ENCODE results near the gene SLC4A8.

GRCh38 chr12:51406290-51406689 lies 18.3 kb upstream of the SLC4A8 start:
- no peak for TF ChIP-seq CEBPB (IDR thresholded peaks at IDR 0.05)
- TF ChIP-seq NFIC (IDR thresholded peaks at IDR 0.05), result no peak
- TF ChIP-seq EP300 (IDR thresholded peaks at IDR 0.05; ENCODE audit: borderline replicate concordance), result no peak
- no peak for TF ChIP-seq FOXM1 (IDR thresholded peaks at IDR 0.05; ENCODE audit: borderline replicate concordance, low read depth)
- no peak for TF ChIP-seq TEAD4 (IDR thresholded peaks at IDR 0.05)
- no peak for TF ChIP-seq CREB1 (IDR thresholded peaks at IDR 0.05; ENCODE audit: low read depth)
- no peak for TF ChIP-seq REST (IDR thresholded peaks at IDR 0.05; ENCODE audit: low read depth)
- no peak for TF ChIP-seq YY1 (IDR thresholded peaks at IDR 0.05; ENCODE audit: low read depth)
- TF ChIP-seq RAD21 (IDR thresholded peaks at IDR 0.05; ENCODE audit: low read depth), result no peak
- no peak for TF ChIP-seq MAX (IDR thresholded peaks at IDR 0.05)
- no peak for TF ChIP-seq EGR1 (IDR thresholded peaks at IDR 0.05)
- TF ChIP-seq ZBTB7A (IDR thresholded peaks at IDR 0.05; ENCODE audit: low read depth), result no peak
- TF ChIP-seq TAF1 (IDR thresholded peaks at IDR 0.05; ENCODE audit: low read depth), result no peak
